DND-41 (cell line): ENCODE data around the gene CRHBP.

Source experiments
- CTCF ChIP-seq: IDR thresholded peaks from 2 replicates; pipeline ENCODE4 v1.5.1; 2012; ENCODE audit warnings: borderline replicate concordance, low read length, moderate library complexity, mild to moderate bottlenecking; ENCODE audit not compliant: poor library complexity, severe bottlenecking; ENCODE audit errors: extremely low read depth
- EZH2 ChIP-seq: IDR thresholded peaks from 3 replicates; pipeline ENCODE4 v1.6.1; 2012; ENCODE audit warnings: borderline replicate concordance, low read depth, mild to moderate bottlenecking, moderate library complexity, low read length, inconsistent platforms; ENCODE audit not compliant: severe bottlenecking

- TF ChIP-seq CTCF: no peak
- no peak for TF ChIP-seq EZH2
Observed at GRCh38 chr5:77017668-77018067, 64.8 kb downstream of the CRHBP start.
